Nephron (organoid): ENCODE data around the gene UNC13B.

Experiments
- H3K27ac Mint-ChIP-seq, 3 experiments: 2 replicates each; pipeline ENCODE4 v1.8.0; 2020; ENCODE audit warnings: mixed read lengths in 3 of 3, mild to moderate bottlenecking in 2 of 3, moderate library complexity in 1 of 3
- H3K27me3 Mint-ChIP-seq: 2 replicates; pipeline ENCODE4 v1.8.0; 2021; ENCODE audit warnings: low read depth, mild to moderate bottlenecking, moderate library complexity, mixed read lengths
- H3K36me3 Mint-ChIP-seq: 2 replicates; pipeline ENCODE4 v1.8.0; 2020; ENCODE audit warnings: low read depth, mixed read lengths
- H3K4me1 Mint-ChIP-seq: 2 replicates; pipeline ENCODE4 v1.8.0; 2020; ENCODE audit warnings: mixed read lengths
- H3K4me3 Mint-ChIP-seq, 3 experiments: 2 replicates each; pipeline ENCODE4 v1.8.0; 2020; ENCODE audit warnings: mild to moderate bottlenecking in 3 of 3, mixed read lengths in 3 of 3, moderate library complexity in 2 of 3
- H3K9me3 Mint-ChIP-seq: 2 replicates; pipeline ENCODE4 v1.8.0; 2020; ENCODE audit warnings: mixed read lengths
- CTCF ChIP-seq, 3 experiments: fragments of 200-600 bp; sonication (generic); IDR thresholded peaks; one replicate each; pipeline ENCODE4 v1.5.0; 2021; ENCODE audit warnings: antibody characterized with exemption in 3 of 3; ENCODE audit not compliant: unreplicated experiment in 3 of 3

Gene UNC13B

GRCh38 chr9:35380039-35380438 lies 218.2 kb downstream of the UNC13B start:
- Mint-ChIP-seq H3K4me1 (peaks cover under 1% of the 10 kb centered on the region), H3K27ac (no peak overlapping the region), H3K36me3 (peaks cover 16% of the 10 kb centered on the region), H3K4me3 (no peak overlapping the region), H3K9me3 (no peaks in the 10 kb centered on the region), H3K27me3 (no peaks in the 10 kb centered on the region)
- TF ChIP-seq CTCF (IDR thresholded peaks at IDR 0.05; ENCODE audit: unreplicated experiment in 3 of 3), result no peak

- Mint-ChIP-seq H3K27me3 (no peaks in the 10 kb centered on the region), H3K36me3 (peaks cover 21% of the 10 kb centered on the region), H3K4me3 (no peak overlapping the region), H3K4me1 (peaks cover 4% of the 10 kb centered on the region), H3K27ac (no peak overlapping the region), H3K9me3 (no peaks in the 10 kb centered on the region)
- TF ChIP-seq CTCF (IDR thresholded peaks at IDR 0.05; ENCODE audit: unreplicated experiment in 3 of 3), result no peak
Measured at GRCh38 chr9:35380619-35381018, 218.8 kb downstream of the UNC13B start.

GRCh38 chr9:35385042-35385441 lies 223.2 kb downstream of the UNC13B start:
- H3K27ac Mint-ChIP-seq, result no peak overlapping the region
- H3K9me3 Mint-ChIP-seq, result no peaks in the 10 kb centered on the region
- peaks cover 4% of the 10 kb centered on the region for H3K4me1 Mint-ChIP-seq
- TF ChIP-seq CTCF (IDR thresholded peaks at IDR 0.05; ENCODE audit: unreplicated experiment in 3 of 3), result no peak
- no peak overlapping the region for H3K4me3 Mint-ChIP-seq
- H3K27me3 Mint-ChIP-seq, result no peaks in the 10 kb centered on the region
- peaks cover 32% of the 10 kb centered on the region for H3K36me3 Mint-ChIP-seq

GRCh38 chr9:35395076-35395705 lies 233.4 kb downstream of the UNC13B start:
- Mint-ChIP-seq H3K4me1 (no peaks in the 10 kb centered on the region), H3K36me3 (peaks cover 42% of the 10 kb centered on the region), H3K9me3 (no peaks in the 10 kb centered on the region), H3K27me3 (no peaks in the 10 kb centered on the region), H3K4me3 (no peak overlapping the region), H3K27ac (no peak overlapping the region)
- TF ChIP-seq CTCF (IDR thresholded peaks at IDR 0.05; ENCODE audit: unreplicated experiment in 3 of 3), result no peak

GRCh38 chr9:35395706-35396101 lies 233.9 kb downstream of the UNC13B start:
- no peak for TF ChIP-seq CTCF (IDR thresholded peaks at IDR 0.05; ENCODE audit: unreplicated experiment in 3 of 3)
- Mint-ChIP-seq H3K4me3 (no peak overlapping the region), H3K27me3 (no peaks in the 10 kb centered on the region), H3K36me3 (peaks cover 44% of the 10 kb centered on the region), H3K27ac (no peak overlapping the region), H3K4me1 (no peaks in the 10 kb centered on the region), H3K9me3 (no peaks in the 10 kb centered on the region)

GRCh38 chr9:35396560-35397215 lies 234.9 kb downstream of the UNC13B start:
- TF ChIP-seq CTCF (IDR thresholded peaks at IDR 0.05; ENCODE audit: unreplicated experiment in 3 of 3), result no peak
- H3K27ac Mint-ChIP-seq, result no peak overlapping the region
- no peaks in the 10 kb centered on the region for H3K27me3 Mint-ChIP-seq
- H3K36me3 Mint-ChIP-seq, result peaks cover 40% of the 10 kb centered on the region
- H3K4me3 Mint-ChIP-seq, result no peak overlapping the region
- no peaks in the 10 kb centered on the region for H3K4me1 Mint-ChIP-seq
- H3K9me3 Mint-ChIP-seq, result no peaks in the 10 kb centered on the region
